GOT3 (cell line): ENCODE results near the gene TRAPPC13.
"Not testable (repeated sequence)": the region's sequence is repeated elsewhere in the genome, so short reads cannot be mapped to it uniquely, and the experiment has no call there.

Source experiments
- DNase-seq: peaks from one replicate; lab custom pipeline; 2025; ENCODE audit warnings: mixed read lengths; lab: John Stamatoyannopoulos, UW

Gene TRAPPC13

GRCh38 chr5:65676056-65676455 lies 51.2 kb downstream of the TRAPPC13 start:
- DNase-seq: not testable (repeated sequence)

- no peak for DNase-seq
Observed at GRCh38 chr5:65682148-65682547, 57.3 kb downstream of the TRAPPC13 start.

- DNase-seq: no peak
Observed at GRCh38 chr5:65693121-65693520, 68.3 kb downstream of the TRAPPC13 start.

GRCh38 chr5:65695162-65695755 lies 70.4 kb downstream of the TRAPPC13 start:
- no peak for DNase-seq

- no peak for DNase-seq
Observed at GRCh38 chr5:65695896-65696295, 71.1 kb downstream of the TRAPPC13 start.

- DNase-seq: no peak
Observed at GRCh38 chr5:65696892-65697291, 72.1 kb downstream of the TRAPPC13 start.

GRCh38 chr5:65699338-65699737 lies 74.5 kb downstream of the TRAPPC13 start:
- no peak for DNase-seq

GRCh38 chr5:65702036-65702435 lies 77.2 kb downstream of the TRAPPC13 start:
- no peak for DNase-seq

- no peak for DNase-seq
Observed at GRCh38 chr5:65704621-65705239, 79.9 kb downstream of the TRAPPC13 start.

GRCh38 chr5:65707663-65708062 lies 82.8 kb downstream of the TRAPPC13 start:
- DNase-seq: no peak

- no peak for DNase-seq
Observed at GRCh38 chr5:65708145-65708544, 83.3 kb downstream of the TRAPPC13 start.
